Liver (tissue), 3 donors: Measurements from ENCODE around the gene BMP8A.

Experiments used
- CTCF ChIP-seq: fragments of 150-350 bp; IDR thresholded peaks from 2 replicates; pipeline ENCODE4 v1.5.1; 2017; ENCODE audit warnings: improper control_type of control experiment, low read depth, low read length; ENCODE audit not compliant: missing input control
- JUND ChIP-seq, 2 donors: IDR thresholded peaks; 2 replicates each; pipeline ENCODE4 v1.6.1; 2016; ENCODE audit warnings: antibody characterized with exemption in 2 of 2
- MAX ChIP-seq: IDR thresholded peaks from 2 replicates; pipeline ENCODE4 v1.6.1; 2016; ENCODE audit warnings: antibody characterized with exemption
- NR2F2 ChIP-seq: IDR thresholded peaks from 2 replicates; pipeline ENCODE4 v1.6.1; 2016; ENCODE audit warnings: antibody characterized with exemption
- RAD21 ChIP-seq, 2 donors: IDR thresholded peaks; 2 replicates each; pipeline ENCODE4 v1.6.1; 2016; ENCODE audit warnings: antibody characterized with exemption in 2 of 2, mild to moderate bottlenecking in 2 of 2
- TAF1 ChIP-seq: conservative IDR thresholded peaks from 2 replicates; pipeline ENCODE4 v1.6.1; 2016; ENCODE audit warnings: antibody characterized with exemption, mild to moderate bottlenecking
- TF ChIP-seq, protein P1 (sequence below): IDR thresholded peaks from 2 replicates; pipeline ENCODE4 v1.6.1; 2016; ENCODE audit warnings: antibody characterized with exemption, mild to moderate bottlenecking
- donor health status: healthy.
- donor health status: healthy.

DNA sequence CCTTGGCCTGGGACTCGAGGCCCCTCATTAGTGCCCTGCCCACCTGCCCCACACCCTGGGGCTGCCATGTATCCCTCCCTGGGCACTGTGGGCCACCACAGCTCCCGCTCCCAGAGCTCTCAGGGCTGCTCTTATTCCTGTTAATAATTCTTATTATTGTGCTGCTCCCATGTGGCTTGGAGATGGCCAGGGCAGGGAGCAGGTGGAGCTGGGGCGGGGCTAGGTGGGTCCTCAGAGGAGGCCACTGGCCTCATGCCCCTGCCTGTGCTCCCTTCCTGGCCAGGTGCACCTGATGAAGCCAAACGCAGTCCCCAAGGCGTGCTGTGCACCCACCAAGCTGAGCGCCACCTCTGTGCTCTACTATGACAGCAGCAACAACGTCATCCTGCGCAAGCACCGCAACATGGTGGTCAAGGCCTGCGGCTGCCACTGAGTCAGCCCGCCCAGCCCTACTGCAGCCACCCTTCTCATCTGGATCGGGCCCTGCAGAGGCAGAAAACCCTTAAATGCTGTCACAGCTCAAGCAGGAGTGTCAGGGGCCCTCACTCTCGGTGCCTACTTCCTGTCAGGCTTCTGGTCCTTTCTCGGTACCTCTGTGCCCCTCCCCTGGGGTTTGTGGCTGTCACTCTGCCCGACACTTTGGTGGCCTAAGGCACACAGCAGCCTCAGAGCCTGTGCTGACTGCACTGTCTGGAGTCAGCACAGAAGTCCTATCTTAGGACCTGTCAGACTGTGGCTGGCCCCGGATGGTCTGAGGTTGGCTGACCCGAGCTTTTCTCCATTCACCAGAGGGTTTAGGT is 34.1 kb downstream of the BMP8A start:
- TF ChIP-seq CTCF, result no peak
- no peak for TF ChIP-seq MAX
- no peak for TF ChIP-seq RAD21 (IDR thresholded peaks at IDR 0.05)
- TF ChIP-seq, protein P1, sequence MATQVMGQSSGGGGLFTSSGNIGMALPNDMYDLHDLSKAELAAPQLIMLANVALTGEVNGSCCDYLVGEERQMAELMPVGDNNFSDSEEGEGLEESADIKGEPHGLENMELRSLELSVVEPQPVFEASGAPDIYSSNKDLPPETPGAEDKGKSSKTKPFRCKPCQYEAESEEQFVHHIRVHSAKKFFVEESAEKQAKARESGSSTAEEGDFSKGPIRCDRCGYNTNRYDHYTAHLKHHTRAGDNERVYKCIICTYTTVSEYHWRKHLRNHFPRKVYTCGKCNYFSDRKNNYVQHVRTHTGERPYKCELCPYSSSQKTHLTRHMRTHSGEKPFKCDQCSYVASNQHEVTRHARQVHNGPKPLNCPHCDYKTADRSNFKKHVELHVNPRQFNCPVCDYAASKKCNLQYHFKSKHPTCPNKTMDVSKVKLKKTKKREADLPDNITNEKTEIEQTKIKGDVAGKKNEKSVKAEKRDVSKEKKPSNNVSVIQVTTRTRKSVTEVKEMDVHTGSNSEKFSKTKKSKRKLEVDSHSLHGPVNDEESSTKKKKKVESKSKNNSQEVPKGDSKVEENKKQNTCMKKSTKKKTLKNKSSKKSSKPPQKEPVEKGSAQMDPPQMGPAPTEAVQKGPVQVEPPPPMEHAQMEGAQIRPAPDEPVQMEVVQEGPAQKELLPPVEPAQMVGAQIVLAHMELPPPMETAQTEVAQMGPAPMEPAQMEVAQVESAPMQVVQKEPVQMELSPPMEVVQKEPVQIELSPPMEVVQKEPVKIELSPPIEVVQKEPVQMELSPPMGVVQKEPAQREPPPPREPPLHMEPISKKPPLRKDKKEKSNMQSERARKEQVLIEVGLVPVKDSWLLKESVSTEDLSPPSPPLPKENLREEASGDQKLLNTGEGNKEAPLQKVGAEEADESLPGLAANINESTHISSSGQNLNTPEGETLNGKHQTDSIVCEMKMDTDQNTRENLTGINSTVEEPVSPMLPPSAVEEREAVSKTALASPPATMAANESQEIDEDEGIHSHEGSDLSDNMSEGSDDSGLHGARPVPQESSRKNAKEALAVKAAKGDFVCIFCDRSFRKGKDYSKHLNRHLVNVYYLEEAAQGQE, result no peak
- TF ChIP-seq NR2F2, result no peak
- TF ChIP-seq JUND (IDR thresholded peaks at IDR 0.05), result no peak
- no peak for TF ChIP-seq TAF1
